Liver (tissue), 9 donors: Measurements from ENCODE around the gene ABLIM1. TPM values are rescaled to one million over a fixed set of nuclear protein-coding genes. Genes with fewer than 3 reads are reported as not detected.

Experiments used
- DNase-seq: peaks from one replicate; pipeline ENCODE4 v3.0.0-alpha.2; 2017; ENCODE audit warnings: low spot score
- H3K27ac ChIP-seq, 2 donors: one replicate each; pipeline ENCODE4 v1.7.0; 2013; ENCODE audit warnings: inconsistent platforms in 2 of 2, low read length in 2 of 2, control low read depth in 1 of 2, low read depth in 1 of 2, mild to moderate bottlenecking in 1 of 2
- H3K27me3 ChIP-seq, 4 donors: one replicate each; pipeline versions ENCODE4 v1.6.1 to v1.7.0; 2013; ENCODE audit warnings: low read length in 3 of 4, inconsistent platforms in 1 of 4, mild to moderate bottlenecking in 1 of 4, moderate library complexity in 1 of 4; ENCODE audit not compliant: control insufficient read depth in 4 of 4, insufficient read depth in 4 of 4
- H3K36me3 ChIP-seq, 4 donors: one replicate each; pipeline versions ENCODE4 v1.6.1 to v1.7.0; 2013; ENCODE audit warnings: low read length in 3 of 4, mild to moderate bottlenecking in 3 of 4, low read depth in 1 of 4, moderate library complexity in 1 of 4; ENCODE audit not compliant: control insufficient read depth in 4 of 4, insufficient read depth in 3 of 4
- H3K4me1 ChIP-seq, 4 donors: one replicate each; pipeline versions ENCODE4 v1.6.1 to v1.7.0; 2013; ENCODE audit warnings: low read length in 3 of 4, mild to moderate bottlenecking in 3 of 4, moderate library complexity in 1 of 4; ENCODE audit not compliant: control insufficient read depth in 4 of 4, insufficient read depth in 4 of 4
- H3K4me3 ChIP-seq, 3 donors: one replicate each; pipeline versions ENCODE4 v1.6.1 to v1.7.0; 2013; ENCODE audit warnings: low read length in 3 of 3, control low read depth in 1 of 3, low read depth in 1 of 3, mild to moderate bottlenecking in 1 of 3
- H3K9ac ChIP-seq, 2 donors: one replicate each; pipeline ENCODE4 v1.7.0; 2013; ENCODE audit warnings: low read length in 2 of 2, mild to moderate bottlenecking in 2 of 2, moderate library complexity in 2 of 2, control low read depth in 1 of 2, low read depth in 1 of 2
- H3K9me3 ChIP-seq, 4 donors: one replicate each; pipeline versions ENCODE4 v1.6.1 to v1.7.0; 2013; ENCODE audit warnings: low read length in 3 of 4; ENCODE audit not compliant: control insufficient read depth in 4 of 4
- EGR1 ChIP-seq, 2 donors: IDR thresholded peaks; 2 replicates each; pipeline ENCODE4 v1.6.1; 2016 to 2018; ENCODE audit warnings: antibody characterized with exemption in 2 of 2, low read depth in 2 of 2
- FOXA1 ChIP-seq: IDR thresholded peaks from 2 replicates; pipeline ENCODE4 v1.6.1; 2016; ENCODE audit warnings: antibody characterized with exemption
- FOXA2 ChIP-seq: IDR thresholded peaks from 2 replicates; pipeline ENCODE4 v1.6.1; 2016; ENCODE audit warnings: antibody characterized with exemption
- GABPA ChIP-seq, 2 donors: IDR thresholded peaks in 1 of 2; conservative IDR thresholded peaks in 1 of 2; 2 replicates each; pipeline ENCODE4 v1.6.1; 2016; ENCODE audit warnings: antibody characterized with exemption in 2 of 2, mild to moderate bottlenecking in 1 of 2, moderate library complexity in 1 of 2
- HNF4A ChIP-seq, 2 donors: conservative IDR thresholded peaks; 2 replicates each; pipeline ENCODE4 v1.6.1; 2016; ENCODE audit warnings: antibody characterized with exemption in 2 of 2, mild to moderate bottlenecking in 2 of 2
- HNF4G ChIP-seq: IDR thresholded peaks from 2 replicates; pipeline ENCODE4 v1.6.1; 2016; ENCODE audit warnings: antibody characterized with exemption
- JUND ChIP-seq, 2 donors: IDR thresholded peaks; 2 replicates each; pipeline ENCODE4 v1.6.1; 2016; ENCODE audit warnings: antibody characterized with exemption in 2 of 2
- NR2F2 ChIP-seq: IDR thresholded peaks from 2 replicates; pipeline ENCODE4 v1.6.1; 2016; ENCODE audit warnings: antibody characterized with exemption
- RAD21 ChIP-seq, 2 donors: IDR thresholded peaks; 2 replicates each; pipeline ENCODE4 v1.6.1; 2016; ENCODE audit warnings: antibody characterized with exemption in 2 of 2, mild to moderate bottlenecking in 2 of 2
- RXRA ChIP-seq, 2 donors: IDR thresholded peaks; 2 replicates each; pipeline ENCODE4 v1.6.1; 2017 to 2018; ENCODE audit warnings: antibody characterized with exemption in 2 of 2, mild to moderate bottlenecking in 1 of 2
- SP1 ChIP-seq: IDR thresholded peaks from 2 replicates; pipeline ENCODE4 v1.6.1; 2018; ENCODE audit warnings: antibody characterized with exemption, mild to moderate bottlenecking
- TAF1 ChIP-seq: conservative IDR thresholded peaks from 2 replicates; pipeline ENCODE4 v1.6.1; 2016; ENCODE audit warnings: antibody characterized with exemption, mild to moderate bottlenecking
- YY1 ChIP-seq: IDR thresholded peaks from 2 replicates; pipeline ENCODE4 v1.6.1; 2016; ENCODE audit warnings: antibody characterized with exemption, mild to moderate bottlenecking
- WGBS: extraction: QIAGEN DNeasy Blood & Tissue Kit; methylation state at CpG from one replicate; pipeline ENCODE4 v1.1.7; 2013; 5-methylcytosine and 5-hydroxymethylcytosine counted together
- polyA plus RNA-seq, 2 donors: library from polyadenylated mRNA; stranded (reverse) in 1 of 2; unstranded in 1 of 2; fragments of 200-250 nt in 1 of 2; fragments of >200 nt in 1 of 2; fragmentation: Nextera tagmentation in 1 of 2; extraction: Ambion mirVana in 1 of 2; gene quantifications; one replicate each; pipeline versions ENCODE4 v1.2.1 to v1.2.3, GENCODE V29; 2013 to 2015
- total RNA-seq, 2 donors: library from RNA; depleted of rRNA; stranded (reverse); fragments of >200 nt; gene quantifications; one replicate each; pipeline ENCODE4 v1.2.3, GENCODE V29; 2014
- TF ChIP-seq, protein P1 (sequence below): IDR thresholded peaks from 2 replicates; pipeline ENCODE4 v1.6.1; 2016; ENCODE audit warnings: antibody characterized with exemption
- TF ChIP-seq, protein P2 (sequence below): fragments of 150-350 bp; IDR thresholded peaks from 2 replicates; pipeline ENCODE4 v1.5.1; 2017; ENCODE audit warnings: improper control_type of control experiment, low read depth, low read length; ENCODE audit not compliant: missing input control
- TF ChIP-seq, protein P3 (sequence below): IDR thresholded peaks from 2 replicates; pipeline ENCODE4 v1.6.1; 2016; ENCODE audit warnings: antibody characterized with exemption, mild to moderate bottlenecking
- TF ChIP-seq, protein P4 (sequence below): IDR thresholded peaks from 2 replicates; pipeline ENCODE4 v1.6.1; 2016; ENCODE audit warnings: antibody characterized with exemption
- TF ChIP-seq, protein P5 (sequence below): IDR thresholded peaks from 2 replicates; pipeline ENCODE4 v1.6.1; 2016; ENCODE audit warnings: antibody characterized with exemption
- donor health status: healthy.
- donor health status: healthy.
- donor health status: healthy.
- donor health status: healthy.
- donor health status: healthy.

ABLIM1 gene
- total and polyA plus RNA-seq, 4 donors, result 10.9 to 31.3 (median 13.1) TPM

DNA sequence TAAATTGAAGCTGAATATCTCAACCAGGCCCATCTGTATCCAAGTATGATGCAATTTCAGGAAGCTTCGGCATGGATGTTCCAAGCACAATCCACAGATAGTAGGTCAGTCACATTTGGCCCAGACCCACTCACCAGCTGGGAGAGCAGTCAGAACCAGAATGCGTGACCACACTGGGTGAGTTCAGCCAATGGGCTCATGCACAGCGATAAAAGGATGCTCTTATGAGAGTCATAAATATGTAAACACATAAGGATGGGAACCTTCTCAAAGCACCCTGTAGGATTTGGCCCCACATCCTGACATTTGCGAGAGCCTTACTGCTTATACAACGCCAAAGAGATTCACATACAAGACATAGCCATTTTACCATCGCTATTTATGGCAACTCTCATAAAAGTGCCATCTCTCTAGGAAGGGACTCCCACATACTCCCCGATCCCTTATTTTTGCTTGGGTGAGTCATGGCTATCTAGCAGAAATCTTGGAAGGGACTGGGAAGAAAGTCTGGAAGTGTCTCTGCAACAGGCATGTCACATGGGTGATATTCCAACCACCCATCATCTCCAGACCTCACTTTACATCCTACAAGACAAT, 256.8 kb downstream of the ABLIM1 start:
- Histone ChIP-seq H3K36me3 (no peaks in the 10 kb centered on the region), H3K4me1 (peaks cover 7 to 20% (median 16%) of the 10 kb centered on the region in 4 donors), H3K27me3 (peaks cover 2 to 18% (median 6%) of the 10 kb centered on the region in 4 donors), H3K4me3 (no peak overlapping the region), H3K9me3 (no peaks in the 10 kb centered on the region), H3K9ac (no peak overlapping the region), H3K27ac (no peak overlapping the region)
- 75% methylated on average over 7 of the region's 7 CpGs for WGBS
- TF ChIP-seq FOXA1, result no peak
- peak; percentile 49 to 55 for TF ChIP-seq RXRA (IDR thresholded peaks at IDR 0.05)
- no peak for TF ChIP-seq GABPA (IDR thresholded peaks at IDR 0.05 in 1 of 2, conservative IDR thresholded peaks at IDR 0.05 in 1 of 2)
- no peak for TF ChIP-seq FOXA2
- TF ChIP-seq, protein P1, sequence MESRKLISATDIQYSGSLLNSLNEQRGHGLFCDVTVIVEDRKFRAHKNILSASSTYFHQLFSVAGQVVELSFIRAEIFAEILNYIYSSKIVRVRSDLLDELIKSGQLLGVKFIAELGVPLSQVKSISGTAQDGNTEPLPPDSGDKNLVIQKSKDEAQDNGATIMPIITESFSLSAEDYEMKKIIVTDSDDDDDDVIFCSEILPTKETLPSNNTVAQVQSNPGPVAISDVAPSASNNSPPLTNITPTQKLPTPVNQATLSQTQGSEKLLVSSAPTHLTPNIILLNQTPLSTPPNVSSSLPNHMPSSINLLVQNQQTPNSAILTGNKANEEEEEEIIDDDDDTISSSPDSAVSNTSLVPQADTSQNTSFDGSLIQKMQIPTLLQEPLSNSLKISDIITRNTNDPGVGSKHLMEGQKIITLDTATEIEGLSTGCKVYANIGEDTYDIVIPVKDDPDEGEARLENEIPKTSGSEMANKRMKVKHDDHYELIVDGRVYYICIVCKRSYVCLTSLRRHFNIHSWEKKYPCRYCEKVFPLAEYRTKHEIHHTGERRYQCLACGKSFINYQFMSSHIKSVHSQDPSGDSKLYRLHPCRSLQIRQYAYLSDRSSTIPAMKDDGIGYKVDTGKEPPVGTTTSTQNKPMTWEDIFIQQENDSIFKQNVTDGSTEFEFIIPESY, result no peak
- no peak for TF ChIP-seq HNF4G
- no peak for TF ChIP-seq EGR1 (IDR thresholded peaks at IDR 0.05; ENCODE audit: low read depth in 2 of 2)
- no peak for TF ChIP-seq YY1
- TF ChIP-seq, protein P2, sequence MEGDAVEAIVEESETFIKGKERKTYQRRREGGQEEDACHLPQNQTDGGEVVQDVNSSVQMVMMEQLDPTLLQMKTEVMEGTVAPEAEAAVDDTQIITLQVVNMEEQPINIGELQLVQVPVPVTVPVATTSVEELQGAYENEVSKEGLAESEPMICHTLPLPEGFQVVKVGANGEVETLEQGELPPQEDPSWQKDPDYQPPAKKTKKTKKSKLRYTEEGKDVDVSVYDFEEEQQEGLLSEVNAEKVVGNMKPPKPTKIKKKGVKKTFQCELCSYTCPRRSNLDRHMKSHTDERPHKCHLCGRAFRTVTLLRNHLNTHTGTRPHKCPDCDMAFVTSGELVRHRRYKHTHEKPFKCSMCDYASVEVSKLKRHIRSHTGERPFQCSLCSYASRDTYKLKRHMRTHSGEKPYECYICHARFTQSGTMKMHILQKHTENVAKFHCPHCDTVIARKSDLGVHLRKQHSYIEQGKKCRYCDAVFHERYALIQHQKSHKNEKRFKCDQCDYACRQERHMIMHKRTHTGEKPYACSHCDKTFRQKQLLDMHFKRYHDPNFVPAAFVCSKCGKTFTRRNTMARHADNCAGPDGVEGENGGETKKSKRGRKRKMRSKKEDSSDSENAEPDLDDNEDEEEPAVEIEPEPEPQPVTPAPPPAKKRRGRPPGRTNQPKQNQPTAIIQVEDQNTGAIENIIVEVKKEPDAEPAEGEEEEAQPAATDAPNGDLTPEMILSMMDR, result no peak
- TF ChIP-seq NR2F2, result peak; percentile 89
- TF ChIP-seq RAD21 (IDR thresholded peaks at IDR 0.05), result no peak
- TF ChIP-seq SP1, result peak; percentile 28
- TF ChIP-seq, protein P3, sequence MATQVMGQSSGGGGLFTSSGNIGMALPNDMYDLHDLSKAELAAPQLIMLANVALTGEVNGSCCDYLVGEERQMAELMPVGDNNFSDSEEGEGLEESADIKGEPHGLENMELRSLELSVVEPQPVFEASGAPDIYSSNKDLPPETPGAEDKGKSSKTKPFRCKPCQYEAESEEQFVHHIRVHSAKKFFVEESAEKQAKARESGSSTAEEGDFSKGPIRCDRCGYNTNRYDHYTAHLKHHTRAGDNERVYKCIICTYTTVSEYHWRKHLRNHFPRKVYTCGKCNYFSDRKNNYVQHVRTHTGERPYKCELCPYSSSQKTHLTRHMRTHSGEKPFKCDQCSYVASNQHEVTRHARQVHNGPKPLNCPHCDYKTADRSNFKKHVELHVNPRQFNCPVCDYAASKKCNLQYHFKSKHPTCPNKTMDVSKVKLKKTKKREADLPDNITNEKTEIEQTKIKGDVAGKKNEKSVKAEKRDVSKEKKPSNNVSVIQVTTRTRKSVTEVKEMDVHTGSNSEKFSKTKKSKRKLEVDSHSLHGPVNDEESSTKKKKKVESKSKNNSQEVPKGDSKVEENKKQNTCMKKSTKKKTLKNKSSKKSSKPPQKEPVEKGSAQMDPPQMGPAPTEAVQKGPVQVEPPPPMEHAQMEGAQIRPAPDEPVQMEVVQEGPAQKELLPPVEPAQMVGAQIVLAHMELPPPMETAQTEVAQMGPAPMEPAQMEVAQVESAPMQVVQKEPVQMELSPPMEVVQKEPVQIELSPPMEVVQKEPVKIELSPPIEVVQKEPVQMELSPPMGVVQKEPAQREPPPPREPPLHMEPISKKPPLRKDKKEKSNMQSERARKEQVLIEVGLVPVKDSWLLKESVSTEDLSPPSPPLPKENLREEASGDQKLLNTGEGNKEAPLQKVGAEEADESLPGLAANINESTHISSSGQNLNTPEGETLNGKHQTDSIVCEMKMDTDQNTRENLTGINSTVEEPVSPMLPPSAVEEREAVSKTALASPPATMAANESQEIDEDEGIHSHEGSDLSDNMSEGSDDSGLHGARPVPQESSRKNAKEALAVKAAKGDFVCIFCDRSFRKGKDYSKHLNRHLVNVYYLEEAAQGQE, result no peak
- no peak for TF ChIP-seq TAF1
- TF ChIP-seq HNF4A (conservative IDR thresholded peaks at IDR 0.05), result no peak
- TF ChIP-seq JUND (IDR thresholded peaks at IDR 0.05), result peak in 1 of 2 donors; percentile 12
- TF ChIP-seq, protein P4, sequence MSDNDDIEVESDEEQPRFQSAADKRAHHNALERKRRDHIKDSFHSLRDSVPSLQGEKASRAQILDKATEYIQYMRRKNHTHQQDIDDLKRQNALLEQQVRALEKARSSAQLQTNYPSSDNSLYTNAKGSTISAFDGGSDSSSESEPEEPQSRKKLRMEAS, result no peak
- TF ChIP-seq, protein P5, sequence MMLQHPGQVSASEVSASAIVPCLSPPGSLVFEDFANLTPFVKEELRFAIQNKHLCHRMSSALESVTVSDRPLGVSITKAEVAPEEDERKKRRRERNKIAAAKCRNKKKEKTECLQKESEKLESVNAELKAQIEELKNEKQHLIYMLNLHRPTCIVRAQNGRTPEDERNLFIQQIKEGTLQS, result peak; percentile 26
- no peak for DNase-seq
